Endothelial cell (in vitro differentiated cells): ENCODE measurements around the gene BCL2. TPM values are rescaled to one million over a fixed set of nuclear protein-coding genes. Genes with fewer than 3 reads are reported as not detected.

Experiments
- DNase-seq: peaks from one replicate; pipeline ENCODE4 v3.0.0; 2021; ENCODE audit warnings: low spot score
- H3K27ac Mint-ChIP-seq: one replicate; pipeline ENCODE4 v1.8.0; 2021; ENCODE audit warnings: mixed read lengths, inconsistent platforms; ENCODE audit not compliant: unreplicated experiment
- H3K27me3 Mint-ChIP-seq: one replicate; pipeline ENCODE4 v1.8.0; 2021; ENCODE audit warnings: mild to moderate bottlenecking, moderate library complexity, mixed read lengths, inconsistent platforms; ENCODE audit not compliant: unreplicated experiment
- H3K36me3 Mint-ChIP-seq: one replicate; pipeline ENCODE4 v1.8.0; 2021; ENCODE audit warnings: mild to moderate bottlenecking, low read depth, mixed read lengths, inconsistent platforms; ENCODE audit not compliant: unreplicated experiment
- H3K4me1 Mint-ChIP-seq: one replicate; pipeline ENCODE4 v1.8.0; 2021; ENCODE audit warnings: mild to moderate bottlenecking, mixed read lengths, inconsistent platforms; ENCODE audit not compliant: unreplicated experiment
- H3K4me3 Mint-ChIP-seq: one replicate; pipeline ENCODE4 v1.8.0; 2021; ENCODE audit warnings: mild to moderate bottlenecking, mixed read lengths, inconsistent platforms; ENCODE audit not compliant: unreplicated experiment
- H3K9me3 Mint-ChIP-seq: one replicate; pipeline ENCODE4 v1.8.0; 2021; ENCODE audit warnings: mixed read lengths, inconsistent platforms; ENCODE audit not compliant: unreplicated experiment
- total RNA-seq: library from RNA; stranded (reverse); fragmentation: NEBNext Ultra II Directional; extraction: Animal tissue kit (Norgen Biotek cat#: 25700); gene quantifications from one replicate; pipeline ENCODE4 v1.2.1, GENCODE V29; 2021; ENCODE audit not compliant: unreplicated experiment
- TF ChIP-seq, protein P1 (sequence below): fragments of 200-600 bp; sonication (generic); IDR thresholded peaks from one replicate; pipeline ENCODE4 v1.5.0; 2021; ENCODE audit warnings: antibody characterized with exemption; ENCODE audit not compliant: unreplicated experiment

The BCL2 gene
- total RNA-seq, 1 donor from 2014 or later, result 9.2 TPM

DNA sequence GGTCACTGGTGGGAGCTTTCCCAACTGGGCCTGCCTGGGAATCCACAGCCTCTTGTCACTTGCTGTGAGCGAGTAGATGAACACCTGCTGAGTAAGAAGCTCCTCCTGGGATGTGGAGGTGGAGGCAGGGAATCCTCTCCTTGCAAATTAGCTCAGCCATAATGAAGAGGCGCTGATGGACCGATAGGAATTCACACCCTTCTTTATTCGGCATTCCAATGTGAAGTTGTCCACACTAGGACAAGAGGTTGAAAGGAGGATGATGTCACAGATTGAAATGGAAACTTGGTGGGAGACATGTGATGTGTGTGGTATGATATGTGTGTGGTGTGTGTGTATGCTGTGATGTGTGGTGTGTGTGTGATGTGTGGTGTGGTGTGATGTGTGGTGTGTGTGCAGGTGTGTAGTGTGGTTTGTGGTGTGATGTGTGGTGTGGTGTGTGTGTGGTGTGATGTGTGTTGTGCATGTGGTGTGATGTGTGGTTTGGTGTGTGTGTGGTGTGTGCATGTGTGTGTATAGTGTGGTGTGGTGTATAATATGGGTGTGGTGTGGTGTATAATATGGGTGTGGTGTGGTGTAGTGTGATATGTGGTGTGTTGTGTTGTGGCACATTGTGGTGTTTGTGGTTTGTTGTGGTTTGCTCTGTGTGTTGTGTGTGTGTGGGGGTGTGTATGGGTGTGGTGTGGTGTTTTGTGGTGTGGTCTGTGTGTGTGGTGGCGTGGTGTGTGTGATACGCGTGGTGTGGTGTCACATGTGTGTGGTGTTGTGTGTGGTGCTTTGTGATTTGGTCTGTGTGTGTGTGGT is 216.4 kb downstream of the BCL2 start:
- Mint-ChIP-seq H3K4me1 (peaks cover 21% of the 10 kb centered on the region), H3K27ac (no peak overlapping the region), H3K4me3 (peak overlapping the region; percentile 77), H3K36me3 (peaks cover 9% of the 10 kb centered on the region), H3K27me3 (peaks cover 14% of the 10 kb centered on the region), H3K9me3 (no peaks in the 10 kb centered on the region)
- TF ChIP-seq, protein P1, sequence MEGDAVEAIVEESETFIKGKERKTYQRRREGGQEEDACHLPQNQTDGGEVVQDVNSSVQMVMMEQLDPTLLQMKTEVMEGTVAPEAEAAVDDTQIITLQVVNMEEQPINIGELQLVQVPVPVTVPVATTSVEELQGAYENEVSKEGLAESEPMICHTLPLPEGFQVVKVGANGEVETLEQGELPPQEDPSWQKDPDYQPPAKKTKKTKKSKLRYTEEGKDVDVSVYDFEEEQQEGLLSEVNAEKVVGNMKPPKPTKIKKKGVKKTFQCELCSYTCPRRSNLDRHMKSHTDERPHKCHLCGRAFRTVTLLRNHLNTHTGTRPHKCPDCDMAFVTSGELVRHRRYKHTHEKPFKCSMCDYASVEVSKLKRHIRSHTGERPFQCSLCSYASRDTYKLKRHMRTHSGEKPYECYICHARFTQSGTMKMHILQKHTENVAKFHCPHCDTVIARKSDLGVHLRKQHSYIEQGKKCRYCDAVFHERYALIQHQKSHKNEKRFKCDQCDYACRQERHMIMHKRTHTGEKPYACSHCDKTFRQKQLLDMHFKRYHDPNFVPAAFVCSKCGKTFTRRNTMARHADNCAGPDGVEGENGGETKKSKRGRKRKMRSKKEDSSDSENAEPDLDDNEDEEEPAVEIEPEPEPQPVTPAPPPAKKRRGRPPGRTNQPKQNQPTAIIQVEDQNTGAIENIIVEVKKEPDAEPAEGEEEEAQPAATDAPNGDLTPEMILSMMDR, result no peak
- DNase-seq, result no peak

DNA sequence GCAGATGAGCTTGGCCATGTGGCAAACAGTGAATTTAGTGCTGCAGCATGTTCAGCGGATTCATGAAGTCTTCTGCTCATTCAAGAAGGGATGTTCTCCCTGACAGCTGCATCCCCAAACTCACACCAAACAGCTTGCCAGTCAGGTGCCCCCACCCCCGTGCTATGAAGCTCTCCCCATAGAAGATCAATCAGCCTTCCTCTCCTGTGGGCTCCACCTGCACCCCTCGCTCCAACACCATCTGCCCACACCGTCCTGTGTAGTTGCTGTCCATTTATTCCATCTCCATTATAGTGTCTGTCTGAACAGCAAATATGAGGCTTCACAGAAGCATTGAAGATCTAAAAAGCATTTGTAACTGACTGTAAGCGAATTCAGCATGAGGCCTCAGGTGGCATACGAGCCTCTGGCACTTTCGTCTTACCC is 218.9 kb downstream of the BCL2 start:
- peaks cover 9% of the 10 kb centered on the region for H3K36me3 Mint-ChIP-seq

DNA sequence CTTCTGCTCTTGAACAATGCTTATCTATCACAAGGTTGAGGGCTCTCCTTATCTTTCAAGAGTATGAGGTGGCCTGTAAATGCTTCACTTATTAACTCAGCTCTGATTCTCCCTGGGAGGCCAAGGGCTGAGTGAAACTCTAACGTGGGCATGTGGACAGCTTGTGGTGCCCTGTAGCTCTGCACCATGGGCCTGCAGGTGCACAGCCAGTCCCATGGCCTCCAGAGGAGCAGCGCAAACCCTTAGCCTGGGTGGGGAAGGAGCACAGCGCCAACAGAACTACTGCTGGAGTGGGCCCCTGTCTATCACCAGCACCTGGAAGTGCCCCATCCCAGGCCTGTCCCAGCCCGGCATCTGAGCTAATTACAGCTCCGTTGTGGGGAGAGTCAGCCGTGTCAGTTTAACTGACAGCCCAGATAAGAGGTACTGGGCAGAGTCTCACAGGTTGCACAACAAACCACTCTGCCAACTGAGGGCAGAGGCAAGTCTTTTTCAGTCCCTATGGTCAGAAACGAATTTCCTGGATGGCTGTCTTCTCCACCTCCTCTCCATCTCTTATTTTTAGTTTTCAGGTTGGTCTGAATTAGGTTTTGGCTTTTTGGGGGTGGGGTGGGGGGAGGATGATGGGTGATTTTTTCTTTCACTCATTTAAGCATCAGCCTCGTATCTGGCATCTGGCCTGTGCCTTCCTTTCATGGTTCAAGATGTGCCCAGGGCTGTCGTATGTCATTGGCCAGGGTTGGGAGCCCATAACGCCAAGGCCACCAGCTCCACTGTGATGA is 219.5 kb downstream of the BCL2 start:
- DNase-seq, result no peak
- peaks cover 9% of the 10 kb centered on the region for H3K36me3 Mint-ChIP-seq
- peaks cover 18% of the 10 kb centered on the region for H3K27me3 Mint-ChIP-seq
- TF ChIP-seq, protein P1, result no peak
- H3K4me1 Mint-ChIP-seq, result peaks cover 35% of the 10 kb centered on the region
- no peaks in the 10 kb centered on the region for H3K9me3 Mint-ChIP-seq
- no peak overlapping the region for H3K4me3 Mint-ChIP-seq
- H3K27ac Mint-ChIP-seq, result peak overlapping the region; percentile 74

More for the DNA sequence above, 218.9 kb downstream of the BCL2 start:
- Mint-ChIP-seq H3K9me3 (no peaks in the 10 kb centered on the region), H3K4me3 (no peak overlapping the region), H3K4me1 (peaks cover 35% of the 10 kb centered on the region), H3K27ac (peak overlapping the region; percentile 25), H3K27me3 (peaks cover 19% of the 10 kb centered on the region)
- TF ChIP-seq, protein P1, result no peak
- no peak for DNase-seq

- H3K36me3 Mint-ChIP-seq, result peaks cover 9% of the 10 kb centered on the region
- no peaks in the 10 kb centered on the region for H3K9me3 Mint-ChIP-seq
- H3K4me1 Mint-ChIP-seq, result peaks cover 35% of the 10 kb centered on the region
- H3K4me3 Mint-ChIP-seq, result peak overlapping the region; percentile 29
- TF ChIP-seq, protein P1, result no peak
- peak overlapping the region; percentile 94 for H3K27ac Mint-ChIP-seq
- peaks cover 16% of the 10 kb centered on the region for H3K27me3 Mint-ChIP-seq
- DNase-seq, result no peak
These were observed 220.3 kb downstream of the BCL2 start for GRCh38 chr18:63099091-63099840.
